Left lung (tissue), 10 donors: ENCODE results near the gene KDM4B. TPM values are rescaled to one million over a fixed set of nuclear protein-coding genes. Genes with fewer than 3 reads are reported as not detected.
A peak's percentile ranks its signal among the peaks of the same experiment; 100 is the strongest.

Experiments used
- ATAC-seq: fragments of 200-7000 bp; cut with Tn5 transposase; one replicate; pipeline ENCODE4 v1.9.1; 2020; ENCODE audit warnings: moderate library complexity
- DNase-seq, 4 donors: peaks; one replicate each; pipeline ENCODE4 v3.0.0-alpha.2; 2013 to 2020
- H3K27ac ChIP-seq, 2 donors: fragments of 200-600 bp; sonication (generic) in 1 of 2; one replicate each; pipeline versions ENCODE4 v1.5.0 to v1.8.0; 2020 to 2021
- H3K27me3 ChIP-seq, 2 donors: fragments of 200-600 bp; sonication (generic) in 1 of 2; one replicate each; pipeline versions ENCODE4 v1.5.0 to v1.8.0; 2020 to 2021
- H3K36me3 ChIP-seq, 2 donors: fragments of 200-600 bp; sonication (generic) in 1 of 2; one replicate each; pipeline versions ENCODE4 v1.5.0 to v1.8.0; 2020 to 2021
- H3K4me1 ChIP-seq, 2 donors: fragments of 200-600 bp; one replicate each; pipeline ENCODE4 v1.8.0; 2021
- H3K4me3 ChIP-seq, 2 donors: fragments of 200-600 bp; sonication (generic) in 1 of 2; one replicate each; pipeline versions ENCODE4 v1.5.0 to v1.8.0; 2020 to 2021; ENCODE audit warnings: mild to moderate bottlenecking in 1 of 2
- H3K9me3 ChIP-seq, 2 donors: fragments of 200-600 bp; sonication (generic) in 1 of 2; one replicate each; pipeline versions ENCODE4 v1.5.0 to v1.8.0; 2020 to 2021
- CTCF ChIP-seq, 2 donors: fragments of 200-600 bp; sonication (generic) in 1 of 2; IDR thresholded peaks; one replicate each; pipeline versions ENCODE4 v1.5.0 to v1.8.0; 2021; ENCODE audit warnings: antibody characterized with exemption in 2 of 2
- intact Hi-C, 2 donors: fragments of 100-400 bp; cut with DNase I; formaldehyde crosslinking; loops; one replicate each; pipeline versions ENCODE4 v1.11.2 to v1.14.2; 2022
- polyA plus RNA-seq, 6 donors: library from polyadenylated mRNA; unstranded; fragments of 120-200 nt; gene quantifications; one replicate each; pipeline ENCODE4 v1.2.1, GENCODE V29; 2013; ENCODE audit not compliant: insufficient read length in 6 of 6
- total RNA-seq, 2 donors: library from RNA; stranded (reverse); fragmentation: NEBNext Ultra II Directional; extraction: Animal tissue kit (Norgen Biotek cat#: 25700); gene quantifications; one replicate each; pipeline ENCODE4 v1.2.1, GENCODE V29; 2021
- donor health status: DM: no; HTN: yes; CAD: no.
- donor health status: DM: no; HTN: no; CAD: no.

KDM4B gene
- total and polyA plus RNA-seq, 8 donors = 24.6 to 42.1 (median 31.1) TPM

- Histone ChIP-seq H3K27ac (no peak overlapping the region), H3K9me3 (no peaks in the 10 kb centered on the region), H3K27me3 (no peaks in the 10 kb centered on the region), H3K4me3 (no peak overlapping the region), H3K4me1 (peaks cover 0 to 5% of the 10 kb centered on the region in 2 donors), H3K36me3 (peaks cover 0 to 80% of the 10 kb centered on the region in 2 donors)
- intact Hi-C loops = no loop called here
- ATAC-seq (no peak), DNase-seq (no peak)
- TF ChIP-seq CTCF (IDR thresholded peaks at IDR 0.05) = no peak
These were observed 111.9 kb downstream of the KDM4B start for GRCh38 chr19:5080809-5081208.

- TF ChIP-seq CTCF (IDR thresholded peaks at IDR 0.05) = no peak
- Histone ChIP-seq H3K9me3 (no peaks in the 10 kb centered on the region), H3K4me3 (no peak overlapping the region), H3K27ac (no peak overlapping the region), H3K36me3 (peaks cover 0 to 88% of the 10 kb centered on the region in 2 donors), H3K4me1 (peaks cover 0 to 5% of the 10 kb centered on the region in 2 donors), H3K27me3 (no peaks in the 10 kb centered on the region)
- intact Hi-C loops = no loop called here
- DNase-seq (no peak), ATAC-seq (no peak)
These were observed 112.7 kb downstream of the KDM4B start for GRCh38 chr19:5081443-5082161.

GRCh38 chr19:5083547-5083965, 114.6 kb downstream of the KDM4B start:
- H3K27me3 ChIP-seq = no peaks in the 10 kb centered on the region
- no peaks in the 10 kb centered on the region for H3K9me3 ChIP-seq
- ATAC-seq (peak; percentile 27), DNase-seq (peak in 1 of 4 donors; percentile 40)
- H3K27ac ChIP-seq = no peak overlapping the region
- no peak for TF ChIP-seq CTCF (IDR thresholded peaks at IDR 0.05)
- intact Hi-C loops = no loop called here
- peaks cover 0 to 91% of the 10 kb centered on the region in 2 donors for H3K36me3 ChIP-seq
- H3K4me1 ChIP-seq = no peaks in the 10 kb centered on the region
- no peak overlapping the region for H3K4me3 ChIP-seq

GRCh38 chr19:5085566-5085965, 116.7 kb downstream of the KDM4B start:
- DNase-seq = no peak
- peaks cover 0 to 78% of the 10 kb centered on the region in 2 donors for H3K36me3 ChIP-seq
- no peaks in the 10 kb centered on the region for H3K27me3 ChIP-seq
- H3K27ac ChIP-seq = no peak overlapping the region
- H3K9me3 ChIP-seq = no peaks in the 10 kb centered on the region
- intact Hi-C loops = no loop called here
- ATAC-seq = no peak
- no peak for TF ChIP-seq CTCF (IDR thresholded peaks at IDR 0.05)
- no peaks in the 10 kb centered on the region for H3K4me1 ChIP-seq
- no peak overlapping the region for H3K4me3 ChIP-seq

GRCh38 chr19:5086230-5086629, 117.3 kb downstream of the KDM4B start:
- ATAC-seq (no peak), DNase-seq (no peak)
- TF ChIP-seq CTCF (IDR thresholded peaks at IDR 0.05) = no peak
- Histone ChIP-seq H3K4me1 (peaks cover 0 to 3% of the 10 kb centered on the region in 2 donors), H3K4me3 (no peak overlapping the region), H3K36me3 (peaks cover 0 to 77% of the 10 kb centered on the region in 2 donors), H3K27ac (no peak overlapping the region), H3K9me3 (no peaks in the 10 kb centered on the region), H3K27me3 (no peaks in the 10 kb centered on the region)
- intact Hi-C loops = no loop called here
